Measurements from ENCODE around the gene PLEKHM2.

DNA sequence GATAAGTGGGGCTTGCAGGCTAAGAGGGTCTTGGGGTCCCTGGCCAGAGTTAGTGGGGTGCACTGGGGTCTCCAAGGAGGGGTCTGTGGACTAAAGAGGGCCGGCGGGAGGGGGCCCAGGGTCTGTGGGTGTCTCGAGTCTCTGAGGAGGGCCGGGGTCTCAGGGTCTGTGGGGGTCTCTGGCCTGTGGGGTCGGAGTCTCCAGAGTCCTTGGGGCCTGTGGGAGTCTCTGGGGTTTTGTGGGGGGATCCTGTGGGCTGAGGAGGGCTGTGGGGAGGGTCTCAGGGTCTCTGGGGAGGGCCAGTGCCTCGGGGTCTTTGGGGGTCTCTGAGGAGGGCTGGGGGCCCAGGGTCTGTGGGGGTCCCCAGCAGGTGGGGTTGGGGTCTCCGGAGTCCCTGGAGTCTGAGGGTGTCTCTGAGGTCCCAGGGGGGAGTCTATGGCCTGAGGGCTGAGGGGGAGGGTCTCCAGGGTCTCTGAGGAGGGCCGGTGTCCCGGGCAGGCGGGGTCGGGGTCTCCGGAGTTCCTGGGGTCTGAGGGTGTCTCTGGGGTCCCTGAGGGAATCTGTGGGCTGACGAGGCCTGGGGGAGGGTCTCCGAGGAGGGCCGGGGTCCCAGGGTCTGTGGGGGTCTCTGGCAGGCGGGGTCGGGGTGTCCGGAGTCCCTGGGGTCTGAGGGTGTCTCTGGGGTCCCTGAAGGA, 628 bp upstream of the PLEKHM2 start:
- TF ChIP-seq, protein P1, sequence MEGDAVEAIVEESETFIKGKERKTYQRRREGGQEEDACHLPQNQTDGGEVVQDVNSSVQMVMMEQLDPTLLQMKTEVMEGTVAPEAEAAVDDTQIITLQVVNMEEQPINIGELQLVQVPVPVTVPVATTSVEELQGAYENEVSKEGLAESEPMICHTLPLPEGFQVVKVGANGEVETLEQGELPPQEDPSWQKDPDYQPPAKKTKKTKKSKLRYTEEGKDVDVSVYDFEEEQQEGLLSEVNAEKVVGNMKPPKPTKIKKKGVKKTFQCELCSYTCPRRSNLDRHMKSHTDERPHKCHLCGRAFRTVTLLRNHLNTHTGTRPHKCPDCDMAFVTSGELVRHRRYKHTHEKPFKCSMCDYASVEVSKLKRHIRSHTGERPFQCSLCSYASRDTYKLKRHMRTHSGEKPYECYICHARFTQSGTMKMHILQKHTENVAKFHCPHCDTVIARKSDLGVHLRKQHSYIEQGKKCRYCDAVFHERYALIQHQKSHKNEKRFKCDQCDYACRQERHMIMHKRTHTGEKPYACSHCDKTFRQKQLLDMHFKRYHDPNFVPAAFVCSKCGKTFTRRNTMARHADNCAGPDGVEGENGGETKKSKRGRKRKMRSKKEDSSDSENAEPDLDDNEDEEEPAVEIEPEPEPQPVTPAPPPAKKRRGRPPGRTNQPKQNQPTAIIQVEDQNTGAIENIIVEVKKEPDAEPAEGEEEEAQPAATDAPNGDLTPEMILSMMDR (IDR thresholded peaks at IDR 0.05; ENCODE audit: low read length), result no peak
- TF ChIP-seq EZH2 (optimal IDR thresholded peaks at IDR 0.05; ENCODE audit: low read depth, low read length) (no peak), EZH2phosphoT487 (IDR thresholded peaks at IDR 0.05; ENCODE audit: low read length) (no peak)

Measured in MM.1S (cell line).